Endodermal cell (in vitro differentiated cells): ENCODE data around the gene FERMT3. TPM values are rescaled to one million over a fixed set of nuclear protein-coding genes. Genes with fewer than 3 reads are reported as not detected.
A peak's percentile ranks its signal among the peaks of the same experiment; 100 is the strongest.

Experiments used
- DNase-seq: peaks from one replicate; pipeline ENCODE4 v3.0.0-alpha.2; 2017
- H3K27ac ChIP-seq: 2 replicates; pipeline ENCODE4 v1.5.1; 2013; ENCODE audit warnings: mild to moderate bottlenecking, low read depth, low read length, moderate library complexity
- H3K27me3 ChIP-seq: 2 replicates; pipeline ENCODE4 v1.6.1; 2013; ENCODE audit warnings: mild to moderate bottlenecking, low read length, moderate library complexity; ENCODE audit not compliant: insufficient read depth, control insufficient read depth, poor library complexity, severe bottlenecking
- H3K36me3 ChIP-seq: 2 replicates; pipeline ENCODE4 v1.7.0; 2013; ENCODE audit warnings: mild to moderate bottlenecking, low read length, moderate library complexity; ENCODE audit not compliant: control insufficient read depth, insufficient read depth
- H3K4me1 ChIP-seq: one replicate; pipeline ENCODE4 v1.7.0; 2013; ENCODE audit warnings: low read length; ENCODE audit not compliant: control insufficient read depth, insufficient read depth
- H3K4me3 ChIP-seq: 2 replicates; pipeline ENCODE4 v1.5.1; 2013; ENCODE audit warnings: mild to moderate bottlenecking, low read length, moderate library complexity
- H3K9ac ChIP-seq: 2 replicates; pipeline ENCODE4 v1.6.1; 2013; ENCODE audit warnings: mild to moderate bottlenecking, low read length, moderate library complexity; ENCODE audit not compliant: poor library complexity, severe bottlenecking; ENCODE audit errors: extremely low read depth
- H3K9me3 ChIP-seq: 2 replicates; pipeline ENCODE4 v1.6.1; 2013; ENCODE audit warnings: mild to moderate bottlenecking, low read length, moderate library complexity; ENCODE audit not compliant: control insufficient read depth
- H3K27ac Mint-ChIP-seq: 2 replicates; pipeline ENCODE4 v1.8.0; 2020; ENCODE audit warnings: mixed read lengths
- H3K27me3 Mint-ChIP-seq: 2 replicates; pipeline ENCODE4 v1.8.0; 2021; ENCODE audit warnings: mild to moderate bottlenecking, mixed read lengths; ENCODE audit not compliant: insufficient read depth
- H3K36me3 Mint-ChIP-seq: 2 replicates; pipeline ENCODE4 v1.8.0; 2020; ENCODE audit warnings: low read depth, mixed read lengths
- H3K4me1 Mint-ChIP-seq: 2 replicates; pipeline ENCODE4 v1.8.0; 2020; ENCODE audit warnings: mixed read lengths
- H3K4me3 Mint-ChIP-seq: 2 replicates; pipeline ENCODE4 v1.8.0; 2020; ENCODE audit warnings: mild to moderate bottlenecking, moderate library complexity, mixed read lengths
- H3K9me3 Mint-ChIP-seq: 2 replicates; pipeline ENCODE4 v1.8.0; 2020; ENCODE audit warnings: mild to moderate bottlenecking, mixed read lengths
- WGBS, 2 experiments: methylation state at CpG; one replicate each; pipeline versions ENCODE4 v1.1.5 to v1.1.7; 2013; ENCODE audit warnings: missing lambda C conversion rate in 2 of 2, mixed read lengths in 1 of 2; ENCODE audit not compliant: insufficient coverage in 1 of 2, insufficient read length in 1 of 2; 5-methylcytosine and 5-hydroxymethylcytosine counted together
- total RNA-seq, 2 donors: library from RNA; stranded (reverse); fragmentation: NEBNext Ultra II Directional in 1 of 2; extraction: Animal tissue kit (Norgen Biotek cat#: 25700) in 1 of 2; gene quantifications; 2 replicates in 1 of 2; 3 replicates in 1 of 2; pipeline ENCODE4 v1.2.1, GENCODE V29; 2021
- TF ChIP-seq, protein P1 (sequence below): fragments of 200-600 bp; sonication (generic); conservative IDR thresholded peaks from 2 replicates; pipeline ENCODE4 v1.5.0; 2021; ENCODE audit warnings: antibody characterized with exemption, mild to moderate bottlenecking

FERMT3 gene
- total RNA-seq, 2 donors from 2014 or later: 4.2 to 5.3 TPM

DNA sequence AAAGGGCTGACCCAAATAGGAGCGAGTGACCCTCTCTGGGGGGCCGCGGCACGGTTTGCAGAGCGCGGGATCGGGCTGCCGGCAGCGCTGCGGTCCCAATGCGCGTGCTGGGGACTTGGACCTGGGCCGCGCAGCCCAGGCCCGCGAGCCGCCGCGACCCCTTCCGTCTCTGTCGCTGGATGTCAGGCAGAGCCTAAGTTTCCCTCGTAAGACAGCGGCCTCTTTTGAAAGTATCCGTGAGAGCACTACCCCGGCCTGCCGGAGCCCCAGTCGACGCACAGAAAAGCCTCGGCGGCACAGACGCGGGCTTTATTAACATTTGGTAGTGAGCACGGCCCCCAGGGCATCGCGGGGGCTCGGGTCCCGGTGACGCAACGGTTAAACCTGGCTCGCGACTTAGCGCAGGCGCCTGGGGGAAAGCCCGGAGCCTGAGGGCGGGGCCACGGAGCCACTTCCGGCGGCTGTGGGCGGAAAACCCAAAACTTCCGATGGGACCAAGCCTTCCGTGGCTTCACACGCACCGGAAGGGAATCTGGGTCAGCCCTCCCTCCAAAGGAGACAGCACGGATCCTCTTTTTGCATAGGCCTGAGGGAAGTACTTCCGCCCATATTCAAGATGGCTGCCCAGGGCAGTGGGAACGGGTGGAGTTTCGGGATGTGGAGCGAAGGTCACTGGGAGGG is 63.2 kb downstream of the FERMT3 start:
- peak; percentile 99 for DNase-seq
- Mint-ChIP-seq H3K9me3 (no peaks in the 10 kb centered on the region), H3K4me3 (peak overlapping the region; percentile 95), H3K27ac (peak overlapping the region; percentile 99), H3K4me1 (peaks cover 14% of the 10 kb centered on the region), H3K27me3 (no peaks in the 10 kb centered on the region), H3K36me3 (peaks cover 17% of the 10 kb centered on the region)
- 0% methylated on average over 25 to 58 of the region's 58 CpGs for whole genome bisulfite sequencing, 2 experiments
- Histone ChIP-seq H3K4me1 (no peaks in the 10 kb centered on the region), H3K9me3 (no peaks in the 10 kb centered on the region), H3K4me3 (peak overlapping the region; percentile 95), H3K27ac (peak overlapping the region; percentile 94), H3K9ac (peak overlapping the region; percentile 91), H3K27me3 (no peaks in the 10 kb centered on the region), H3K36me3 (peaks cover 4% of the 10 kb centered on the region)
- TF ChIP-seq, protein P1, sequence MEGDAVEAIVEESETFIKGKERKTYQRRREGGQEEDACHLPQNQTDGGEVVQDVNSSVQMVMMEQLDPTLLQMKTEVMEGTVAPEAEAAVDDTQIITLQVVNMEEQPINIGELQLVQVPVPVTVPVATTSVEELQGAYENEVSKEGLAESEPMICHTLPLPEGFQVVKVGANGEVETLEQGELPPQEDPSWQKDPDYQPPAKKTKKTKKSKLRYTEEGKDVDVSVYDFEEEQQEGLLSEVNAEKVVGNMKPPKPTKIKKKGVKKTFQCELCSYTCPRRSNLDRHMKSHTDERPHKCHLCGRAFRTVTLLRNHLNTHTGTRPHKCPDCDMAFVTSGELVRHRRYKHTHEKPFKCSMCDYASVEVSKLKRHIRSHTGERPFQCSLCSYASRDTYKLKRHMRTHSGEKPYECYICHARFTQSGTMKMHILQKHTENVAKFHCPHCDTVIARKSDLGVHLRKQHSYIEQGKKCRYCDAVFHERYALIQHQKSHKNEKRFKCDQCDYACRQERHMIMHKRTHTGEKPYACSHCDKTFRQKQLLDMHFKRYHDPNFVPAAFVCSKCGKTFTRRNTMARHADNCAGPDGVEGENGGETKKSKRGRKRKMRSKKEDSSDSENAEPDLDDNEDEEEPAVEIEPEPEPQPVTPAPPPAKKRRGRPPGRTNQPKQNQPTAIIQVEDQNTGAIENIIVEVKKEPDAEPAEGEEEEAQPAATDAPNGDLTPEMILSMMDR: peak; percentile 40

Other genes with a start within 250 kb of the FERMT3 start
- 100 to 1,000 TPM; 258 to 298 TPM for gene COX8A, start 232.1 kb upstream of the FERMT3 start, total RNA-seq
- 10 to 100 TPM; 87.7 to 95.1 TPM for gene OTUB1, start 220.3 kb upstream of the FERMT3 start, total RNA-seq
- gene FLRT1, start 170.8 kb upstream of the FERMT3 start, total RNA-seq: not detected
- gene MACROD1, start 40.6 kb upstream of the FERMT3 start, total RNA-seq: 10 to 100 TPM; 23.0 to 41.9 TPM
- 100 to 1,000 TPM; 230 to 257 TPM for gene STIP1, start 20.6 kb upstream of the FERMT3 start, total RNA-seq
- gene TRPT1, start 19.5 kb downstream of the FERMT3 start, total RNA-seq: 10 to 100 TPM; 45.6 to 60.4 TPM
- 10 to 100 TPM; 54.4 to 55.9 TPM for gene NUDT22, start 19.6 kb downstream of the FERMT3 start, total RNA-seq
- gene DNAJC4, start 23.8 kb downstream of the FERMT3 start, total RNA-seq: 10 to 100 TPM; 20.3 to 22.9 TPM
- 10 to 100 TPM; 58.9 to 78.4 TPM for gene VEGFB, start 27.9 kb downstream of the FERMT3 start, total RNA-seq
- 10 to 100 TPM; 44.6 to 53.7 TPM for gene FKBP2, start 34.4 kb downstream of the FERMT3 start, total RNA-seq
- gene PPP1R14B, start 40.2 kb downstream of the FERMT3 start, total RNA-seq: 100 to 1,000 TPM; 228 to 265 TPM
- gene PLCB3, start 44.8 kb downstream of the FERMT3 start, total RNA-seq: 10 to 100 TPM; 75.0 to 83.2 TPM
- 10 to 100 TPM; 42.3 to 48.2 TPM for gene BAD, start 77.9 kb downstream of the FERMT3 start, total RNA-seq
- 10 to 100 TPM; 57.7 to 58.4 TPM for gene GPR137, start 79.1 kb downstream of the FERMT3 start, total RNA-seq
- not detected for gene KCNK4, start 84.6 kb downstream of the FERMT3 start, total RNA-seq
- not detected for gene CATSPERZ, start 93.6 kb downstream of the FERMT3 start, total RNA-seq
- gene ESRRA, start 98.8 kb downstream of the FERMT3 start, total RNA-seq: 10 to 100 TPM; 22.8 to 34.5 TPM
- 100 to 1,000 TPM; 265 to 352 TPM for gene TRMT112, start 110.8 kb downstream of the FERMT3 start, total RNA-seq
- gene PRDX5, start 111.4 kb downstream of the FERMT3 start, total RNA-seq: 100 to 1,000 TPM; 235 to 289 TPM
- 10 to 100 TPM; 14.2 to 15.2 TPM for gene CCDC88B, start 133.5 kb downstream of the FERMT3 start, total RNA-seq
- gene RPS6KA4, start 152.4 kb downstream of the FERMT3 start, total RNA-seq: 10 to 100 TPM; 13.5 to 14.5 TPM